SK-N-SH treated with all-trans-retinoic acid at 6 μM for 48 hours (cell line): Measurements from ENCODE around the gene CUL5.
"Not testable (repeated sequence)": the region's sequence is repeated elsewhere in the genome, so short reads cannot be mapped to it uniquely, and the experiment has no call there.

Source experiments
- ATAC-seq: fragments of 200-7000 bp; cut with Tn5 transposase; 3 replicates; pipeline ENCODE4 v1.9.1; 2020; ENCODE audit warnings: mild to moderate bottlenecking, moderate library complexity
- CREB5 ChIP-seq: fragments of 250-450 bp; sonication (Bioruptor Pico); IDR thresholded peaks from 2 replicates; pipeline ENCODE4 v1.5.1; 2020; ENCODE audit warnings: low read depth, mild to moderate bottlenecking, moderate library complexity
- CSDC2 ChIP-seq: fragments of 250-450 bp; sonication (Bioruptor Pico); IDR thresholded peaks from 2 replicates; pipeline ENCODE4 v1.5.0; 2020; ENCODE audit warnings: mild to moderate bottlenecking, moderate library complexity
- CSRNP3 ChIP-seq: fragments of 250-450 bp; sonication (Bioruptor Pico); IDR thresholded peaks from 2 replicates; pipeline ENCODE4 v1.5.1; 2021; ENCODE audit warnings: mild to moderate bottlenecking, moderate library complexity
- ESRRG ChIP-seq: fragments of 250-450 bp; sonication (Bioruptor Pico); IDR thresholded peaks from 2 replicates; pipeline ENCODE4 v1.6.1; 2021; ENCODE audit warnings: mild to moderate bottlenecking
- OSR1 ChIP-seq: fragments of 250-450 bp; sonication (Bioruptor Pico); IDR thresholded peaks from 2 replicates; pipeline ENCODE4 v1.8.0; 2022; ENCODE audit warnings: moderate library complexity, mild to moderate bottlenecking, inconsistent platforms
- PATZ1 ChIP-seq: fragments of 250-450 bp; sonication (Bioruptor Pico); IDR thresholded peaks from 2 replicates; pipeline ENCODE4 v1.8.0; 2020; ENCODE audit warnings: mild to moderate bottlenecking, moderate library complexity, borderline replicate concordance
- POU6F1 ChIP-seq: fragments of 250-450 bp; sonication (Bioruptor Pico); IDR thresholded peaks from 2 replicates; pipeline ENCODE4 v1.8.0; 2021; ENCODE audit warnings: low read depth, mild to moderate bottlenecking, moderate library complexity, borderline replicate concordance
- PPARA ChIP-seq: fragments of 250-450 bp; sonication (Bioruptor Pico); IDR thresholded peaks from 2 replicates; pipeline ENCODE4 v1.5.0; 2020; ENCODE audit warnings: mild to moderate bottlenecking, borderline replicate concordance
- RARB ChIP-seq: fragments of 250-450 bp; sonication (Bioruptor Pico); IDR thresholded peaks from 2 replicates; pipeline ENCODE4 v1.8.0; 2021; ENCODE audit warnings: mild to moderate bottlenecking, moderate library complexity
- SNAI2 ChIP-seq: fragments of 250-450 bp; sonication (Bioruptor Pico); IDR thresholded peaks from 2 replicates; pipeline ENCODE4 v1.5.0; 2020; ENCODE audit warnings: mild to moderate bottlenecking, moderate library complexity
- TOX ChIP-seq: fragments of 250-450 bp; sonication (Bioruptor Pico); IDR thresholded peaks from 2 replicates; pipeline ENCODE4 v1.8.0; 2021; ENCODE audit warnings: mild to moderate bottlenecking, moderate library complexity, borderline replicate concordance
- TSHZ2 ChIP-seq: fragments of 250-450 bp; sonication (Bioruptor Pico); IDR thresholded peaks from 2 replicates; pipeline ENCODE4 v1.5.0; 2020; ENCODE audit warnings: mild to moderate bottlenecking, moderate library complexity
- ZC3H10 ChIP-seq: fragments of 250-450 bp; sonication (Bioruptor Pico); IDR thresholded peaks from 2 replicates; pipeline ENCODE4 v1.5.1; 2021; ENCODE audit warnings: mild to moderate bottlenecking, moderate library complexity
- ZNF70 ChIP-seq: fragments of 450-650 bp; formaldehyde crosslinking; IDR thresholded peaks from 2 replicates; pipeline ENCODE4 v1.5.0; 2020; ENCODE audit warnings: mild to moderate bottlenecking, moderate library complexity
- ZNF8 ChIP-seq: fragments of 450-650 bp; formaldehyde crosslinking; IDR thresholded peaks from 2 replicates; pipeline ENCODE4 v1.5.0; 2020; ENCODE audit warnings: mild to moderate bottlenecking, moderate library complexity

Gene CUL5

GRCh38 chr11:108122166-108122628 lies 113.5 kb downstream of the CUL5 start (continued):
- TF ChIP-seq TSHZ2 = no peak

GRCh38 chr11:108125096-108125495 lies 116.4 kb downstream of the CUL5 start:
- TF ChIP-seq PPARA (no peak), CSRNP3 (no peak)
- ATAC-seq = no peak

- no peak for ATAC-seq
- TF ChIP-seq ESRRG (CRISPR knock-in tag) (no peak), POU6F1 (no peak), CSRNP3 (no peak), OSR1 (CRISPR knock-in tag) (no peak), PPARA (no peak), SNAI2 (CRISPR knock-in tag) (no peak), CREB5 (no peak)
These were observed 120.1 kb downstream of the CUL5 start for GRCh38 chr11:108128772-108129171.

GRCh38 chr11:108131993-108132392 lies 123.3 kb downstream of the CUL5 start:
- peak; percentile 34; the same call in 1 of the 3 replicates for ATAC-seq
- TF ChIP-seq OSR1 (CRISPR knock-in tag) (no peak), ZNF8 (CRISPR knock-in tag) (no peak), ZNF70 (CRISPR knock-in tag) (no peak)

GRCh38 chr11:108132993-108133538 lies 124.4 kb downstream of the CUL5 start:
- ATAC-seq = not testable (repeated sequence)

GRCh38 chr11:108135845-108136544 lies 127.3 kb downstream of the CUL5 start:
- peak; percentile 50 for ATAC-seq
- TF ChIP-seq RARB (CRISPR knock-in tag) (no peak), PATZ1 (no peak), POU6F1 (no peak), OSR1 (CRISPR knock-in tag) (no peak), ZNF70 (CRISPR knock-in tag) (no peak), CSRNP3 (no peak), CREB5 (no peak), CSDC2 (no peak), ZC3H10 (CRISPR knock-in tag) (no peak), TOX (no peak)
